GM23338 (cell line): ENCODE measurements around the gene CDKAL1. TPM values are rescaled to one million over a fixed set of nuclear protein-coding genes. Genes with fewer than 3 reads are reported as not detected.
A peak's percentile ranks its signal among the peaks of the same experiment; 100 is the strongest.

ENCODE experiments used
- ATAC-seq: fragments of 200-7000 bp; cut with Tn5 transposase; 3 replicates; pipeline ENCODE4 v1.9.1; 2020
- DNase-seq: peaks from one replicate; pipeline ENCODE4 v3.0.0-alpha.2; 2015; ENCODE audit warnings: low spot score
- H2AFZ ChIP-seq: fragments of 200-600 bp; sonication (generic); 2 replicates; pipeline ENCODE4 v1.8.0; 2016; ENCODE audit warnings: antibody characterized with exemption, mild to moderate bottlenecking, moderate library complexity
- H3F3A ChIP-seq: fragments of 200-600 bp; sonication (generic); replicated peaks from 2 replicates; pipeline ENCODE4 v1.8.0; 2017; ENCODE audit warnings: antibody characterized with exemption, mixed run types, low read depth
- H3K27ac ChIP-seq: fragments of 200-600 bp; sonication (generic); 2 replicates; pipeline ENCODE4 v1.6.1; 2016; ENCODE audit warnings: low read depth
- H3K27me3 ChIP-seq: fragments of 200-600 bp; sonication (generic); 2 replicates; pipeline ENCODE4 v1.8.0; 2016; ENCODE audit warnings: mild to moderate bottlenecking, mixed run types, moderate library complexity; ENCODE audit not compliant: insufficient read depth
- H3K36me3 ChIP-seq: fragments of 200-600 bp; sonication (generic); 2 replicates; pipeline ENCODE4 v1.8.0; 2016; ENCODE audit warnings: mild to moderate bottlenecking; ENCODE audit not compliant: insufficient read depth
- H3K4me1 ChIP-seq: fragments of 200-600 bp; sonication (generic); 2 replicates; pipeline ENCODE4 v1.8.0; 2016; ENCODE audit warnings: mild to moderate bottlenecking, moderate library complexity; ENCODE audit not compliant: insufficient read depth
- H3K4me2 ChIP-seq: fragments of 200-600 bp; sonication (generic); 2 replicates; pipeline ENCODE4 v1.7.1; 2017; ENCODE audit warnings: mixed run types
- H3K4me3 ChIP-seq: fragments of 200-600 bp; sonication (generic); 2 replicates; pipeline ENCODE4 v1.6.1; 2016; ENCODE audit warnings: mixed run types
- H3K79me2 ChIP-seq: fragments of 200-600 bp; sonication (generic); replicated peaks from 2 replicates; pipeline ENCODE4 v1.8.0; 2017; ENCODE audit warnings: mild to moderate bottlenecking; ENCODE audit not compliant: insufficient read depth
- H3K9me2 ChIP-seq: fragments of 200-600 bp; sonication (generic); 2 replicates; pipeline ENCODE4 v1.8.0; 2017; ENCODE audit not compliant: insufficient read depth
- H4K20me1 ChIP-seq: fragments of 200-600 bp; sonication (generic); replicated peaks from 2 replicates; pipeline ENCODE4 v1.8.0; 2017; ENCODE audit warnings: mild to moderate bottlenecking; ENCODE audit not compliant: insufficient read depth
- H3K27ac Mint-ChIP-seq: 2 replicates; pipeline ENCODE4 v1.8.0; 2020; ENCODE audit warnings: inconsistent platforms, mild to moderate bottlenecking, moderate library complexity, mixed read lengths
- H3K27me3 Mint-ChIP-seq: 3 replicates; pipeline ENCODE4 v1.8.0; 2022; ENCODE audit warnings: low read depth, mild to moderate bottlenecking, moderate library complexity, mixed read lengths, inconsistent platforms; ENCODE audit not compliant: insufficient read depth, poor library complexity
- H3K36me3 Mint-ChIP-seq: 3 replicates; pipeline ENCODE4 v1.8.0; 2021; ENCODE audit warnings: low read depth, mild to moderate bottlenecking, inconsistent platforms, moderate library complexity, mixed read lengths
- H3K4me1 Mint-ChIP-seq: 3 replicates; pipeline ENCODE4 v1.8.0; 2020; ENCODE audit warnings: mild to moderate bottlenecking, inconsistent platforms, mixed read lengths
- H3K4me3 Mint-ChIP-seq: 3 replicates; pipeline ENCODE4 v1.8.0; 2021; ENCODE audit warnings: moderate library complexity, mild to moderate bottlenecking, inconsistent platforms, mixed read lengths
- H3K9me3 Mint-ChIP-seq: 3 replicates; pipeline ENCODE4 v1.8.0; 2020; ENCODE audit warnings: moderate library complexity, mild to moderate bottlenecking, inconsistent platforms, mixed read lengths
- CTCF ChIP-seq, 2 experiments: fragments of 200-600 bp in 1 of 2; sonication (generic) in 1 of 2; conservative IDR thresholded peaks; 2 replicates each; pipeline versions ENCODE4 v1.5.1 to v1.6.1; 2016 to 2017; ENCODE audit warnings: antibody characterized with exemption in 2 of 2, low read depth in 2 of 2, mild to moderate bottlenecking in 2 of 2, moderate library complexity in 1 of 2
- ETS1 ChIP-seq: IDR thresholded peaks from 2 replicates; pipeline ENCODE4 v1.6.1; 2016; ENCODE audit warnings: antibody characterized with exemption
- EZH2 ChIP-seq: fragments of 200-600 bp; sonication (generic); IDR thresholded peaks from one replicate; pipeline ENCODE4 v1.8.0; 2017; ENCODE audit warnings: antibody characterized with exemption, mild to moderate bottlenecking, low read depth; ENCODE audit not compliant: unreplicated experiment
- EZH2phosphoT487 ChIP-seq: fragments of 200-600 bp; sonication (generic); IDR thresholded peaks from one replicate; pipeline ENCODE4 v1.8.1; 2018; ENCODE audit warnings: antibody characterized with exemption; ENCODE audit not compliant: unreplicated experiment
- JUNB ChIP-seq: IDR thresholded peaks from one replicate; pipeline ENCODE4 v1.6.1; 2016; ENCODE audit warnings: antibody characterized with exemption; ENCODE audit not compliant: unreplicated experiment
- NANOG ChIP-seq: IDR thresholded peaks from 2 replicates; pipeline ENCODE4 v1.6.1; 2016; ENCODE audit warnings: antibody characterized with exemption, borderline replicate concordance
- REST ChIP-seq: IDR thresholded peaks from one replicate; pipeline ENCODE4 v1.6.1; 2018; ENCODE audit warnings: antibody characterized with exemption; ENCODE audit not compliant: unreplicated experiment
- STAT1 ChIP-seq: IDR thresholded peaks from one replicate; pipeline ENCODE4 v1.6.1; 2016; ENCODE audit warnings: antibody characterized with exemption; ENCODE audit not compliant: unreplicated experiment
- ZNF114 ChIP-seq: fragments of 250-450 bp; sonication (Bioruptor Pico); IDR thresholded peaks from 2 replicates; pipeline ENCODE4 v1.5.0; 2020; ENCODE audit warnings: mild to moderate bottlenecking, moderate library complexity
- ZNF331 ChIP-seq: fragments of 250-450 bp; sonication (Bioruptor Pico); IDR thresholded peaks from 2 replicates; pipeline ENCODE4 v1.5.0; 2020; ENCODE audit warnings: low read depth, mild to moderate bottlenecking, moderate library complexity
- polyA plus RNA-seq: library from polyadenylated mRNA; unstranded; fragments of >200 nt; fragmentation: Nextera tagmentation; extraction: Ambion mirVana; gene quantifications from 2 replicates; pipeline ENCODE4 v1.2.1, GENCODE V29; 2016
- total RNA-seq: library from RNA; depleted of rRNA; stranded (reverse); fragments of >200 nt; shearing (Covaris generic); gene quantifications from 2 replicates; pipeline ENCODE4 v1.2.3, GENCODE V29; 2014

Gene CDKAL1
- total and polyA plus RNA-seq, 2 experiments from 2014 or later, result 17.8 to 35.0 TPM

GRCh38 chr6:20881365-20881764 is 347.1 kb downstream of the CDKAL1 start:
- no peaks in the 10 kb centered on the region for H3F3A ChIP-seq
- no peak overlapping the region for H2AFZ ChIP-seq
- H3K79me2 ChIP-seq, result no peaks in the 10 kb centered on the region
- DNase-seq, result no peak
- no peak for TF ChIP-seq STAT1
- TF ChIP-seq NANOG, result no peak
- no peak for TF ChIP-seq EZH2phosphoT487
- no peak for ATAC-seq
- no peak overlapping the region for H3K4me3 Mint-ChIP-seq
- peak overlapping the region; percentile 93 for H3K27ac Mint-ChIP-seq
- H3K9me2 ChIP-seq, result no peaks in the 10 kb centered on the region
- peaks cover 57% of the 10 kb centered on the region for H3K4me1 Mint-ChIP-seq
- no peaks in the 10 kb centered on the region for H4K20me1 ChIP-seq
- H3K36me3 ChIP-seq, result no peaks in the 10 kb centered on the region
- H3K4me2 ChIP-seq, result peak overlapping the region; percentile 31
- peaks cover 10% of the 10 kb centered on the region for H3K27me3 Mint-ChIP-seq
- no peak overlapping the region for H3K4me3 ChIP-seq
- peaks cover 24% of the 10 kb centered on the region for H3K9me3 Mint-ChIP-seq
- peak overlapping the region; percentile 94 for H3K27ac ChIP-seq
- H3K4me1 ChIP-seq, result peaks cover 64% of the 10 kb centered on the region
- peaks cover 41% of the 10 kb centered on the region for H3K36me3 Mint-ChIP-seq
- no peaks in the 10 kb centered on the region for H3K27me3 ChIP-seq

DNA sequence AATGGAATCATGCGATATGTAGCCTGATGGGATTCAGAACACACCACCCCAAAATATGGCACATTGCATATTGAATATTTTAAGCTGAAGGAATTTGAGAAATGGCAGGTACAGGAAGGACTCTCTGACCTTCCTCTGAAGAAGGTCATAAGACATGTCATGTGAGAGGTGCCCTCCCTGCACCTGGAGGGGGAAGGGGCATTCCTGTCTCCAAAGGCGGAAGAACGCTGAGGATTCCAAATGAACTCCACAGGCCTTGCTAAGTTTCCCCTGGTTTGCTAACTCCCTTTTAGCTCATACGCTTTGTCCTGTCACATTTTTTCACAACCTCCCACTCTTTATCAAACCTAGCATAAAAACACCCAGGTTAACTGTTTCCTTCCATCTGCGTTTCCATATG is 347.8 kb downstream of the CDKAL1 start:
- Histone ChIP-seq H3K27me3 (no peaks in the 10 kb centered on the region), H3K4me2 (peak overlapping the region; percentile 31), H3K9me2 (no peaks in the 10 kb centered on the region), H3K79me2 (no peaks in the 10 kb centered on the region), H4K20me1 (no peaks in the 10 kb centered on the region), H3F3A (no peaks in the 10 kb centered on the region), H3K27ac (peak overlapping the region; percentile 94), H3K4me1 (peaks cover 62% of the 10 kb centered on the region), H2AFZ (no peak overlapping the region), H3K36me3 (no peaks in the 10 kb centered on the region), H3K4me3 (no peak overlapping the region)
- peak; percentile 87 for DNase-seq
- peaks cover 27% of the 10 kb centered on the region for H3K9me3 Mint-ChIP-seq
- H3K27me3 Mint-ChIP-seq, result peaks cover 10% of the 10 kb centered on the region
- H3K4me3 Mint-ChIP-seq, result no peak overlapping the region; the same call in 2 of the 3 replicates
- peak overlapping the region; percentile 93 for H3K27ac Mint-ChIP-seq
- peaks cover 52% of the 10 kb centered on the region for H3K4me1 Mint-ChIP-seq
- peak; percentile 83 for ATAC-seq
- H3K36me3 Mint-ChIP-seq, result peaks cover 46% of the 10 kb centered on the region
- TF ChIP-seq EZH2, result no peak
- 0 out of 2 replicates have a peak, but pooled peaks have one; percentile 49 for TF ChIP-seq ETS1
- TF ChIP-seq ZNF331 (CRISPR knock-in tag), result no peak
- TF ChIP-seq JUNB, result no peak
- TF ChIP-seq REST, result no peak
- no peak for TF ChIP-seq ZNF114
- no peak for TF ChIP-seq EZH2phosphoT487
- TF ChIP-seq STAT1, result no peak
- no peak for TF ChIP-seq CTCF (conservative IDR thresholded peaks at IDR 0.05; ENCODE audit: low read depth in 2 of 2)
- peak; percentile 82; the same call in 1 of the 2 replicates for TF ChIP-seq NANOG
